Choroid plexus epithelial cell (primary cell): ENCODE measurements around the gene ZNF236.

Experiments used
- DNase-seq: peaks from one replicate; pipeline ENCODE4 v3.0.0-alpha.2; 2010; ENCODE audit warnings: low read depth
- H3K4me3 ChIP-seq: 2 replicates; pipeline ENCODE4 v1.5.1; 2011; ENCODE audit warnings: low read depth, mild to moderate bottlenecking, control low read depth, low read length, moderate library complexity
- TF ChIP-seq, protein P1 (sequence below): conservative IDR thresholded peaks from 2 replicates; pipeline ENCODE4 v1.5.1; 2011; ENCODE audit warnings: low read depth, mild to moderate bottlenecking, control low read depth, inconsistent platforms, low read length, moderate library complexity

The ZNF236 gene

GRCh38 chr18:76978616-76979015 lies 156.3 kb downstream of the ZNF236 start:
- no peak for DNase-seq
- TF ChIP-seq, protein P1, sequence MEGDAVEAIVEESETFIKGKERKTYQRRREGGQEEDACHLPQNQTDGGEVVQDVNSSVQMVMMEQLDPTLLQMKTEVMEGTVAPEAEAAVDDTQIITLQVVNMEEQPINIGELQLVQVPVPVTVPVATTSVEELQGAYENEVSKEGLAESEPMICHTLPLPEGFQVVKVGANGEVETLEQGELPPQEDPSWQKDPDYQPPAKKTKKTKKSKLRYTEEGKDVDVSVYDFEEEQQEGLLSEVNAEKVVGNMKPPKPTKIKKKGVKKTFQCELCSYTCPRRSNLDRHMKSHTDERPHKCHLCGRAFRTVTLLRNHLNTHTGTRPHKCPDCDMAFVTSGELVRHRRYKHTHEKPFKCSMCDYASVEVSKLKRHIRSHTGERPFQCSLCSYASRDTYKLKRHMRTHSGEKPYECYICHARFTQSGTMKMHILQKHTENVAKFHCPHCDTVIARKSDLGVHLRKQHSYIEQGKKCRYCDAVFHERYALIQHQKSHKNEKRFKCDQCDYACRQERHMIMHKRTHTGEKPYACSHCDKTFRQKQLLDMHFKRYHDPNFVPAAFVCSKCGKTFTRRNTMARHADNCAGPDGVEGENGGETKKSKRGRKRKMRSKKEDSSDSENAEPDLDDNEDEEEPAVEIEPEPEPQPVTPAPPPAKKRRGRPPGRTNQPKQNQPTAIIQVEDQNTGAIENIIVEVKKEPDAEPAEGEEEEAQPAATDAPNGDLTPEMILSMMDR, result no peak

DNA sequence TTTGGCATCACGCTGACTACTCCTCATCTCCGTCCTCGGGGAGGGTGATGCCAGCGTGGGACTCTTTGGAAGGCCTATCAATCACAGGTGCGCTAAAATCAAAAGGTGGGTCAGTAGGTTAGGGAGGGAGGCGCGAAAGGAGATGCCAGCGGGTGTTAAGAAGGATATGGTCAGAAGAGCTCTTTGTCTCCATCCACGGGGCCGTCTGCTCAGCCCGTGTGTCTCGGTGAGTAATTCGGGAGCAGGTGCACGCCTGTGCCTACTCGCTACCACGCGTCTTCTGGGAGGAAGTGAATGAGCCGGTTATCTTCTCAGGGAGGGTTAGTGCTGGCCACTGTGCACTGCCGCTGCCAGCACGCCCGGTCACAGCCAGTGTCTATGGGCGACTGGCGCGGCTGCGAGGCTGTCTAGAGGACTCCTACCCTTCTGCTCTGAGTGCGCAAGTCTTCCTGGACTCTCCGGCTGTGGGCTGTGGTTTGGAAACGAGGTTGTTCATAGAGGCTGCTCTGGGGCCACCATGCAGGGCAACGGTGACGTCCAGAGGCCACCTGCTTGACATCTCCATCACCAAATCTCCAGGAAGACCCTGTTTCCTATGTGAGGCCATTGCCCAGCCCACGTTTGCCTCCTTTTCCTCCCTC lies 156.9 kb downstream of the ZNF236 start:
- TF ChIP-seq, protein P1, result no peak
- H3K4me3 ChIP-seq, result no peak overlapping the region
- no peak for DNase-seq

More at GRCh38 chr18:76978616-76979015, 156.3 kb downstream of the ZNF236 start:
- H3K4me3 ChIP-seq, result no peak overlapping the region

DNA sequence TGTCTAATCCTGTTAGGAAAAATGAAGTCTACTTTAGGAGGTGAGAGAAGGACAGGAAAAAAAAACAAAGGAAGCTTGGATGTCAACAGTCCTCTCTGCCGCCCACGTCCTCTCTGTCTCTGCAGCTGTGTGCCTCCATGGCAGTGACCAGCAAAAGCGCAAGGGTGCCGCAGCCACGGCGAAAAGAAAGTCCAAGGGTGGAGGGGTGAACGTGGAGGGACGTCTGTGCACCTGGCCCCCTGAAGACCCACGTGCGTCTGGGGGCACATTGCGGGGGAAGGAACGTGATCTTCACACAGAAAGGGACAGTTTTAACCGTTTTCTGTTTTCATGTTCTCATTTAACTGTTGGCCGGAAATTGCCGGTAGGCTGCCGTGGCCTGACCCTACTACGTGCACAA lies 157.5 kb downstream of the ZNF236 start:
- TF ChIP-seq, protein P1, result no peak
- no peak for DNase-seq
- no peak overlapping the region for H3K4me3 ChIP-seq

- no peak for DNase-seq
- H3K4me3 ChIP-seq, result no peak overlapping the region
- TF ChIP-seq, protein P1, result no peak
Measured at GRCh38 chr18:76980663-76981395, 158.5 kb downstream of the ZNF236 start.

DNA sequence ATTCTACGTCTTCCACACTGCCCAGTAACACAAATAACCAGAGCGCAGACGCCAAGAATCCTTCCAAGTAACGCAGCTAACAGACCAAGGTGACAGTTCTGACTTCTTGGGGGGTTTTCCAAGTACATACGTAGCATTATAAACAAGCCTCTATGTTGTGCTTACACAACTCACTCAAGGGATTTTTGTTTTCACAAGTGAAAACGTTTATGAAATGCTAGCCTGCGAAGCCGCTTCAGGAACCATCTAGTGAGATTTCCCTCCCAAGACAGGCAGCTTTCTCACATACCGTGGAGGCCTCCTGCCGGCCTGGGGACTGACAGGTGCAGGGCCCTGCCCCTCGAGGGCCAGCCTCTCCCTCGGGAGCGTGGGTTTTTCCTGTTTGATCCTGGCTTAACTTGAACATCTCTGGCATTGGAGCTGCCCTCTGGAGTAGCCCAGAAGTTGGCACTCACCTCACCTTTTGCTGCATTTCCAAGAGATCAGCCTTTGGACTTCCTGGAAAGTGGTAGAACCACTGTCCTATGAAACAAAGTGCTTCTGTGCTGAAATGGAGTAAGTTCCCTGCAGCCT lies 159.1 kb downstream of the ZNF236 start:
- DNase-seq, result peak; percentile 53
- TF ChIP-seq, protein P1, result no peak
- no peak overlapping the region for H3K4me3 ChIP-seq

GRCh38 chr18:76982038-76982437 lies 159.7 kb downstream of the ZNF236 start:
- DNase-seq, result no peak
- no peak overlapping the region for H3K4me3 ChIP-seq
- TF ChIP-seq, protein P1, result no peak
